ENCODE results near the gene FZR1.

The FZR1 gene

DNA sequence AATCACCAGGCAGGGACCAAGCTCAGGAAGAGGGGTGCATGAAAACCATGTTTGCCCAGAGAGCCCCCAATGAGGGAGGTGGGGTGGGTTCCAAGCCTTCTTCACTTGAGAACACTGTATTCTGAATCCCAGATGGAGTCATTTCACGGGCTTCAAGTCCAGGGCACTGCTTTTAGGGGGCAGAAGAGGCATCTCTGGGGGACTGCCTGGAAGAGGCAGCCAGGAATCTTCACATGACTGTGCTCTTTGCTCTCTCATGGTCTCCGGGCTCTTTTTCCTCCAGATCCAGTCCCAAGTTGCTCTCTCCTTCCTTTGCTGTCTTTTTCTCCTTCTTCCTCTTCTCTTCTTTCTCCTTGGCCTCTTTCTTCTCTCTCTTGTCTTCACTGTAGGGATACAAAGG, 31.5 kb upstream of the FZR1 start:
- DNase-seq, result no peak

DNA sequence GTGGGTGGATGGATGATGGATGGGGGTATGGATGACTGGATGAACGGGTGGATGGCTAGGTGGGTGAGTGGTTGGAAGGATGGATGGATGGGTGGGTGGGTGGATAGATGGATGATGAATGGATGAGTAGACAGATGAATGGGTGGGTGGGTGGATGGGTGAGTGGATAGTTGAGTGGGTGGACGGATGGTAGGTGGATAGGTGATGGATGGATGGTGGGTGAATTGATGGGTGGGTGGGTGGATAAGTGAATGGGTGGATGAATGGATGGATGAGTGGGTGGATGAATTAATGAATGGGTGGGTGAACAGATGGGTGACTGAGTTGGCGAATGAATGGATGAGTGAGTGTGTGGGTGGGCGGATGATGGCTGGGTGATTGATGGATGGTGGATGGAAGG, 30.7 kb upstream of the FZR1 start:
- no peak for DNase-seq

DNA sequence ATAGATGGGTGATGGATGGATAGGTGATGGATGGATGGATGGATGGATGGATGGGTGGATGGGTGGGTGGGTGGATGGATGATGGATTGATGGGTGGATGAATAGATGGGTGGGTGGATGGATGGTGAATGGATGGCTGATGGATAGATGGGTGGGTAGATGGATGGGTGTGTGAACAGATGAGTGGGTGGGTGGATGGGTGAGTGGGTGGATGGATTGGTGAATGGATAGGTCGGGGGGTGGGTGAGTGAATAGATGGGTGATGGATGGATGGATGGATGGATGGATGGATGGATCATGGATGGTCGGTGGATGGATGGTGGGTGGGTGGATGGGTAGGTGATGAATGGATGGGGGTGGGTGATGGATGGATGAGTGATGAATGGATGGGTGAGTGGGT, 29.3 kb upstream of the FZR1 start:
- DNase-seq, result no peak

DNA sequence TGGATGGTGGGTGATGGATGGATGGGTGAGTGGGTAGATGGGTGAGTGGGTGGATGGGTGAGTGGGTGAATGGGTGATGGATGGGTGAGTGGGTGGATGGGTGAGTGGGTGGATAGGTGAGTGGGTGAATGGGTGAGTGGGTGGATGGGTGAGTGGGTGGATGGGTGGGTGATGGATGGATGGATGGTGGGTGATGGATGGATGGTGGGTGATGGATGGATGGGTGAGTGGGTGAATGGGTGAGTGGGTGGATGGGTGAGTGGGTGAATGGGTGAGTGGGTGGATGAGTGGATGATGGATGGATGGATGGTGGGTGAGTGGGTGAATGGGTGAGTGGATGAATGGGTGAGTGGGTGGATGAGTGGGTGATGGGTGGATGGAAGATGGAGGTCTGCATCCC, 28.6 kb upstream of the FZR1 start:
- DNase-seq, result no peak

DNA sequence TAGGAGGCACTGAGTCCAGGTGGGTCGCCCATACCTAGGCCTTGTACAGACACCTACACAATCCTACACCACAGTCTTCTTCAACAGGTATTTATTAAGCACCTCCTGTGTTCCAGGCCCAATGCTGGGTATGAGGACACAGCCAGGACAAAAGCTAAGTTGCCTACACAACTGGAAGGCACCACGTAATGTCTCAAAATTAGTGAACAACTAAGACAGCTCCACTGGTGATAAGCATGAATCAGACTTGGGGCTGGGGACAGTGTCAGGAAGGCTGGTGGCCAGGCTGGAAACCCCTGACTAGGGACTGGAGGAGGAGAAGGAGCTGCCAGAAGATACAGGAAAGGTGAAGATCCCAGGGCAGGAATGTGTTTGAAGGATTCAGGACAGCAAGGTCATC, 28.2 kb upstream of the FZR1 start:
- no peak for DNase-seq

DNA sequence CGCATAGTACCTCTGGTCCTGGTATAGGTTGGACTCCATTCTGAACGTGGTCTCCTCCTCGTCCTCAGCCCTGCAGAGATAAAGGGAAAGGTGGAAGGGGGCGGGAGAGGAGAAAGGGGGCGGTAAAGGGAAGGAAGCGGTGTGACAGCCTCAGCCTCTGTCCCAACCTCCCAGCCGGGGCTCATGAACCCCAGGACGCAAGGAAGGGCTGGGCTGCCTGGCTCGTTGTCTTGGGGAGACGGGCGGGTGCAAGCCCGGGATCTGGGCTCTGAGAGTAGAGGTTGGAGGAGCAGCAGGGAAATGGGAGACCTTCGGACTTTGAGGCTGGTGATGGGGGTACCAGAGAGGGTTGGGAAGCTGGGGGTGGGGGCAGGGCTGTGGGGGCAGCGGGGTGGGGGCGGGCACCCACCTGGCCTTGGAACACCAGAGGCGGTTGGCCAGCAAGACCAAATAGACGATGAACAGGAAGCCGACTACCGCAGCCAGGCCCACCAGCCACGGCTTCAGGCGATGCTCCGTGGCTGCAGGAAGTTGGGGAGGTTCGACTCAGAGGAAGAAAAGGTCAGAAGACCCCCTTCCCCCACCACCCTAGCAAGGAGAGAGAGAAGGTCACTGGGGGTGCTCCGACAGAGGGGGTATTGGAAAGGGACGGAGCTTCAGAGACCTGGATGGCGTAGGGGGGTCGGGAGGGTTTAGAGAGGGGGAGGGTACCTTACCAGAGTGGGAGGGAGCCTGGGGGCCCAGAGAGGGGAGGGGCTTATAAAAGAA, 27.5 kb upstream of the FZR1 start:
- no peak for DNase-seq

DNA sequence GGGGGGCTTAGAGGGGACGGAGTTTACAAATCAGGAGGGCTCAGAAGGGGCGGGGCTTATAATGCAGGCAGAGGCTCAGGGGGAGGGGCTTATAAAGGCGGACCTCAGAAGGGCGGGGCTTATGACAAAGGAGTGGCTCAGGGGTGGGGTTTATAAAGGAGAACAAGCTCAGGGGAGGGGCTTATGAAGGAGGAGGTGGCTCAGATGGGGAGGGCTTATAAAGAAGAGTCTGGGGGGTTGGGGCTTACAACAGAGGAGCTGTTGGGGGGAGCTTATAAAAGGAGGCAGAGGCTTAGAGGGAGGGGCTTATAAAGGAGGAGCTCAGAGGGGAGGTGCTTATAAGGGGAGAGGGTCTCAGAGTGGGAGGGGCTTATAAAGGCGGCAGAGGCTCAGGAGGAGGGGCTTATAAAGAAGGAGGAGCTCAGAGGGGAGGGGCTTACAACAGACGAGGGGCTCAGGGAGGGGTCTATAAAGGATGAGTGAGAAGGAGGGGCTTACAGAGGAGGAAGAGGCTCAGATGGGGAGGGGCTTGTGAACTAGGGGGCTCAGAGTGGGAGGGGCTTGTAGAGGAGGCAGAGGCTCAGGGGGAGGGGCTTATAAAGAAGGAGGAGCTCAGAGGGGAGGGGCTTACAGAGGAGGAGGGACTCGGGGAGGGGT, 26.8 kb upstream of the FZR1 start:
- DNase-seq, result peak; percentile 73

DNA sequence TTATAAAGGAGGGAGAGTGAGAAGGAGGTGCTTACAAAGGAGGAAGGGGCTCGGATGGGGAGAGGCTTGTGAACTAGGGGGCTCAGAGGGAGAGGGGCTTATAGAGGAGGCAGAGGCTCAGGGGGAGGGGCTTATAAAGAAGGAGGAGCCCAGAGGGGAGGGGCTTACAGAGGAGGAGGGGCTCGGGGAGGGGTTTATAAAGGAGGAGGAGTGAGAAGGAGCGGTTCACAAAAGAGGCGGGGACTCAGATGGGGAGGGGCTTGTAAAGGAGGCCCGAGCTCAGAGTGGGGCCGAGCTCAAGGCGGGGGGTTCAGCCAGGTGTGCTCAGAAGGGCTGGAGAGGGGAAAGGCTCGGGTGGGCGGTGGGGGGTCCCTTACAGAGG, 26.3 kb upstream of the FZR1 start:
- DNase-seq, result no peak

DNA sequence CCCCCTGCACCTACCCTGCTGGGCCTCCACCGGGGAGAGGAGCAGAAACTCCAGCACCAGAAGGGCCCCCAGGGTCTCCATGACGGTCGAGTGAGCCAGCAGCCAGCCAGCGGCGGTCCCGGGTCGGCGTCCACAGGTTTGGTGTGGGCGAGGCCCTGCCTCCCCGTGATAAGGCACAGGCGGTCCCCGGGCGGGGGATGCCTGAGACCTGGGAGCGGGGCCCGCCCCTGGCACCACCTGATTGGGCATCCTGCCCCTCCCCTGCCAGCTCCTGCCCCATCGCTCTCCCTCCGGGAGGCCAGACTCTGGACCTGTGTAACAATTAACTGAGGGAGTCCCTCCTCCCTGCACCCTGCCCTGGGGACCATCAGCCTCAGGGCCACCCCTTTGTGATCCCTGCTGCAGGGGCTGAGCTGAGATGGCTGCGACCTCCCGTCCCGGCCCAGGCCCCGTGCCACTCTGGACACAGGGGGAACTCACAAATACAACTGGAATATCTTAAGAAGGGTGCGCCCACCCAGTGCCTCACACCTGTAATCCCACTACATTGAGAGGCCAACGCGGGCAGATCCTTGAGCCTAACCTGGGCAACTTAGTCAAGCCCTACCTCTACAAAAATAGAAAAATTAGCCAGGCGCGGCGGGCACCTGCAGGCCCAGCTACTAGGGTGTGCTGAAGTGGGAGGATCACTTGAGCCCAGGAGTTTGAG, 25.6 kb upstream of the FZR1 start, which contains the start of gene SMIM24:
Gene SMIM24, minus strand, starts transcription at position 143 of the 709 bp plus-strand sequence. Its CDS starts 62 bp downstream, at position 81.
- no peak for DNase-seq

DNA sequence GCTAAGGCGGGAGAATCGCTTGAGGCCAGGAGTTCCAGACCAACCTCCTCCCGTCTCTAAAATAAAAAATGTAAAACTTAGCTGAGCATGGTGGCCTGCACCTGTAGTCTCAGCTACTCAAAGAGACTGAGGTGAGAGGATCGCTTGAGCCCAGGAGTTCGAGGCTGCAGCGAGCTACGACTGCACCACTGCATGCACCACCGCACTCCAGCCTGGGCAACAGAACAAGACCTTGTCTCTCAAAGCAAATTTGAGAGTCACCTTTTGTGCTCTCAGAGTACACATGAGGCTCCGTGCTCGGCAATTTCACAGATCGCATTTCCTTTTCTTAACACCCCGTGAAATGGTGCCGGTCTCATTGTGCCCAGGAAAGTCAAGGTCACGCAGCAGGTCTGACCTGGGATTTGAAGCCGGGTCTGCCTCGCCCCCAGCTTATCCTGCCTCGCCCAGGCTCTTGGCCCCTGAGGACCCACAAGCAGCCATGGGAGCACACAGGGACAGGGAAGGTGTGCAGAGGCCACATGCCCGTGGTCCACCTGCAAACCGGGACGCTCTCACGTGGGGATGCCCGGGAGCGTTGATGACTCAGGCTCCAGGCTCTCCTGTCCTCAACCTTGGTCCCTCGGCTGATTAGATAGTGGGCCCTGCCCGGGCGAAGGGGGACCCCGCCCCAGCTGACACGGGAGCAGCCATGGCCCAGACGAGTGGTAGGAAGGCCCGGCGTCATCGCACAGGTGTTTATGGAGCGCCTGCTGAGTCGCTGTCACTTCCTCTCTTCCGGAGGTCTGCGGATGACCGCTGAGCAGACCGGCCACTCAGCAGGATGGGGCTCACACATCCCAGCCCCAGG, 24.6 kb upstream of the FZR1 start:
- no peak for DNase-seq

DNA sequence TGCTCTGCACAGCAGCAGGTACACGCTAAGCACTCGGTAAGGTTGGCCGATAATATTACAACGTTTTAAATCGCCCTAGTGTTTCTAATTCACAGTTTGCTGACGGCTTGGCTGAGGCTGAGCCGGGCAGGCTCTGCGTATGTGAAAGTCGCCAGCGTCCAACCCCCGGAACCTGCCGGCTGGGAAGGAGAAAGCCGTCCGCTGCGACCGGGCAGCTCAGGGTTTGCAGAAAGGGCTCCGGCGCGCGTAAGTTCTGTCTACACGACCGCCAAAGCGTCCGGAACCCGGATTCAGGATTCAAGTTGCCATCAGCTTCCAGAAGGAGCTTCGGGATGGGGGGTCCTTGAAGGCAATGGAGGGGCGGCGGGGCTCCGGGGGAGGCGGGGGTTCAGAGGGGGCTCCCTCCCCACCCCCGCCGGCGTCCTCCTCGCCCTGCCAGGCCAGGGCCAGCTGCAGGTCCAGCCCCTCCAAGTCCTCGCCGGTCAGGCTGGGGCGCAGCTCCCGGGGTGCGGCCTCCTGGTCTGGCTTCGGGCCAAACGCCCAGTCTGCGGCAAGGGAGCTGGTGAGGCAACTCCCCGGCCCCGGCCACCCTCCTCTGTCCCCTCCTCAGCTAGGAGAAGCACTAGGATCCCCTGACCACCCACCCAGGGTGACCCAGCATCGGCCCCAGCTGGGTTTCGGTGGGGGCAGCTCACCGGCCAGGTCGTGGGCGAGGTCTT, 23.4 kb upstream of the FZR1 start:
- no peak for DNase-seq

DNA sequence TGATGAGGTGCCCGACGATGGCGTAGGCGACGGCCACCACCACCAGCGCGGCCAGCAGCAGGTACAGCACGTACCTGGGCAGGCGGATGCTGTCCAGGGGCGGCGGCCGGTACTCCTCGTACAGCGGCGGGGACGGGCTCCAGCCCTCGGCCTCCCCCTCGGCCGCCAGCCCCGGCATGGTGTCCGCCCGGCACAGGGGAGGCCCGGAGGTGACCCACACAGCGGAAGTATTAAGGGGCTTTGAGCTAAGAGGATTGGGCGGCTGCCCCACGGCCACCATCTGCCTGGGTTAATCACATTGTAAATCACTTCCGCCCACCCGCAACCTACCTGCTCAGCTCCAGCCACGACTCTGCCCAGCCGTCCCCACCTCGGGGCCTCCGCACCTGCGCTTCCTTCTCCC, 22.9 kb upstream of the FZR1 start, which contains the start of gene SMIM44:
Gene SMIM44, minus strand, starts transcription at position 216 of the 403 bp plus-strand sequence. Its CDS starts 38 bp downstream, at position 178.
- DNase-seq, result no peak

DNA sequence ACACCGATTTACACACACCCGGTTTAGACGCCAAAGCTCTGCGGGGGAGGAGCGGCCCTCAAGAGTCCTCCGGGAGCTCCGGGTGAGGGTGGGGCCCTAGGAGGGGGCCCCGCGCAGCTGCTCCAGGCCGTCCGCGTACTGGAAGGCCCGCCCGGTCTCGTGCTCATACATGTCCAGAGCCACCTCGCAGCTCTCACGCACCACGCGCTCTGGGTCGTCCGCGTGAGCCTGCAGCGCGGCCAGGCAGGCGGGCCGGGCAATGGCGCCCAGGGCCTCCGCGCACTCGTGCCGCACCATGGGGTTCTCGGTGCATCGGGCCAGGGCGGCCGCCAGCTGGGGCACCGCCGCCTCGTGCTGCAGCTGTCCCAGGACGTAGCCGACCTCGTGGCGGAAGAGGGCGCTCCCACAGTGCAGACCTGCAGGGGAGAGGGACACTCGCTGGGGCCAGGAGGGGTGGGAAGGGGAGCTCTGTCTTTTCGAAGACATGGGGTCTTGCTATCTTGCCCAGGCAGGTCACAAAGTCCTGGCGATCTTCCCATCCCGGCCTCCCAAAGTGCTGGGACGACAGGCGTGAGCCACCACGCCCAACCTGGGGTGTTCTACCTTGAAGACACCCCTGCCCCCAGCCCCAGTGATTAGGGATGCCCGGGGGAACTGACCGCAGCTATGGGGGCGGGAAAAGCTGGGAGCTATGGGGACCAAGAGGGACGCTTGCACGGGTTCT, 14.6 kb upstream of the FZR1 start:
- DNase-seq, result no peak

DNA sequence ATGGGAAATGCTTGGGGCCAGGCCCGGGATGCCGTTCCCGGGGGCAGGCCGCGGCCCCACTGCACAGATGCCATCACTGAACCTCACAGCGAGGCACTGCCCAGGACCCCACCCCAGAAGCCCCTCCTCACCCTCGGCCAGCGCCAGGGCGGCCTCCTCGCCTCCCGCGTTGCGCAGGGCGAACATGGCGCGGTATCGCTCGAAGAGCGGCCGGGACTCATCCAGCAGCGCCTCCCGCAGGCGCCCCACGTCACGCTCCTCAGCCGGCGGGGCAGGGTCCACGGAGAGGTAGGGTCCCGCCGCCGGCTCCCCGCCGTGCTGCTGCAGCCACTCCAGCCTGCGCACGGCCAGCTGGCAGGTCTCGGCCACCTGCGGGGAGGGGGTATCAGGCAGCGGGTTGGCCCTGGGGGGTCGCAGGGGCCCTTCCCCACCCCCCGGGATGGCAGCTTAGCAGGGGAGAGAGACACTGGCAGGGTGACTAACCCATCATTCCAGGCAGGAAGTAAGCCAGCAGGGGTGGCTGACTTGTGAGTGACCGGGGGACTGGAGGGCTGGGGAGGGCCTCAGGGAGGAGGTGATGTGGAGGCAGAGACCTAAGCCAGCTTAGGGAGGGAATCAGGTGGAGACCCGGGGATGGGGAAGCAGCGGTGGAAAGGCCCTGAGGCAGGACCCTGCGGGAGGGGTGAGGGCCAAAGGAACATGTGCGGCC, 13.8 kb upstream of the FZR1 start:
- no peak for DNase-seq

DNA sequence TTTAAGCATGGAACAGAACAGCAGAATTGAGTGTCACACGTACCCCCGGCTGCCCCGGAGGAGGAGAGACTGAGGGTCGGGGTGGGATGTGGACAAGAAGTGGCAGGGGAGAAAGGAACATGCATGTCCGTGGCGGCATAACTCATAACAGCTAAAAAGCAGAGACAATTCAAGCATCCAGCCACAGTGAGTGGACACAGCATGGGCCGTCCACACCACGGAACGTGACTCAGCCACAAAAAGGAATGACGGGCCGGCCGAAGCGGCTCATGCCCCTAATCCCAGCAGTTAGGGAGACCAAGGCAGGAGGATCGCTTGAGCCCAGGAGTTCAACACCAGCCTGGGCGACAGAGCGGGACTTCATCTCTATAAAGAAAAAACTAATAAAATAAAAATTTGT, 13.2 kb upstream of the FZR1 start:
- no peak for DNase-seq

DNA sequence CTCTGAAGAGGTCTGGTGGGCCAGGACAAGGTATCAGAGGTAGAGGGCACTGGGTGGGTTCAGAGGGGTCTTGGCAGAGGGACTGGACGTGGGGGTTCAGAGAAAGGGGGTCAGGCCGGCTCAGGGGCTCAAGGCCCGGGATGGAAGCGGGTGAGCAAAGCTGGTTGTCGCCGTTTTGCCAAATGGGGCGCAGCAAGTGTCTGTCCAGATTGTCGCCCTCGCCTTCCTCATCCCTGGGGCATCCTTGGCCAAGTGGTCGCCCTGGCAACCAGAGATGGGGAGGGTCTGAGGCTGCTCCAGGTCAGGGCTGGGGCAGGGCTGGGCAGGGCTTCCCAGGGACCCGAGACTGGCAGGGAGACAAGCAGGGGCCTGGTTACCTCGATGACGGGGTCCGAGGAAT, 12.5 kb upstream of the FZR1 start:
- no peak for DNase-seq

DNA sequence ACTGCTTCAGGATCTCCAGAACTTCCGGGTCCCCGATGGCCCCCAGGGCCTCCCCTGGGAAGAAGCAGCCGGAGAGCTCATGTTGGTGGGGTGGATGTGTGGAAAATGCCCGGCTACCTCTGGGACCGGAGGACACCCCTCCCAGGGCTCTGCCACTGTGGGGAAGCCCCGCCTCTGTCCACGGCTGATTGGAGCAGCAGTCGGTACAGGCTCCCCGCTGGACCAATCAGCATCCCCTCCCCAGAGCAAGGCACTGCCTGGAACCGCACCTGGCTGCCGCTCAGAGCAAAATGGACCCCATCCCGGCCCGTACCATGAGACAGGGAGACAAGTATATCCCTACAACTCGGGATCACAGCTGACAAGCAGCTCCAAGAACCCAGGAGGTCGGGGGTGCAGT, 12.1 kb upstream of the FZR1 start:
- DNase-seq, result no peak

DNA sequence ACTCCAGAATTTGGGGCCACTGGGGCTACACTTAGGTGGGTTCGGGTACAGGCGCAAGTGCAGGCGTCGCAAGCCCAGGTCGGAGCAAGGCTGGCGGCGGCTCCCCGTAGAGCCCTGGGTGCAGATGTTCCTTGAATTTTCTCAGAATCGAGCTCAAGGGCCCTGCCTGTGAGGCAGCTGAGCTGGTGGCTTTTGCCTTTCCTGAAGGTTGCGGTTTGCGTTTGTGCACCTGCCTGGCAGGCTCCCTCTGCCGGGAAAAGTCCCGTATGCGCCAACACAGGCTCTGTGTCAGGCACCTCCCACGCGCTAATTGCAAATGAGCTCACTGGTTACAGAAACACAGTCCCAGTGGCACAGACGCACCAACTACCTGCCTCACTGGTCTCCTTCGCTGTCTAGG, 11.6 kb upstream of the FZR1 start:
- peak; percentile 82 for DNase-seq

DNA sequence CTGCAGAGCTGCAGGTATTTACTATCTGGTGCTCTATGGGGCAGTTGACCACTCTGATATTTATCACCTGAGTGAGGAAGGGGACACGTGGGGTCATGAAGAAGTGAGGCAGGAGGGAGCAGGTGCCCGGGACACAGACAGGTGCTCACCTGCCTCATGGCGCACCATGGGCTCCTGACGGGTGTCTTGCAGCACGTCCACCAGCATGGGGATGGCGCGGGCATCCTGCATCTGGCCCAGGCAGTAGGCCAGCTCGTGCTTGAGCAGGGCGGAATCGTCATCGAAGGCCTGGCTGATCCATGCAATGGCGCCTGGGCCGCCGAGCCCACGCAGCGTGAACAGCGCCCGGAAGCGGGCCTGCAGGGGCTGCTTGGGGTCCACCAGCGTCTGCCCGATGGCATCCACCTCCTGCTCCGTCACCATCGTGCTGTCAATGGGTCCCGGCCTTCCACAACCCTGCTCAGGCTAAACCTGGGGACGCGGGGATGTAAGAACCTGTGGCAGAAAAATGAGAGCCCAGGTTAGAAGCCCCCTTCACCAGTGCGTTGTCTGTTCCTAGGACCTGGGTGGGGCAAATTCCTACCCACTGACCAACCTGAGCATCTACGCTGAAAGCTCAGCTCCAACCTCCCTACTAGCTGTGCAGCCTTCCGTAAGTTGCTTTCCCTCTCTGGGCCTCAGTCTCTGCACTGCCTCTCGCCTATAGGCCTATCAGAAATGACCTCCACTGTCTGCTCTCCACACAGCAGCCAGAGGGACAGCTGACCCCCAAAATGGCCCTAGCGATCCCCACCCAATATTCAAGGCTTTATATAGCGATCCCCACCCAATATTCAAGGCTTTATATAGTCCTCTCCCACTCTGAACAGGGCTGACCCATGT, 9.5 kb upstream of the FZR1 start:
- DNase-seq, result no peak

Measured in activated effector memory CD4-positive, alpha-beta T cell treated with anti-CD3 and anti-CD28 coated beads, Interleukin-2, amount 50 U/mL, for 16 hours (primary cell).